ENCODE measurements around the gene CST6.

The CST6 gene

GRCh38 chr11:66011785-66012303 is at the start of gene CST6:
CST6 (plus strand) TSS chr11:66012008; CDS start chr11:66012045, 37 bp downstream.
- DNase-seq = no peak

- peak; percentile 58 for DNase-seq
These were observed 49.7 kb upstream of the CST6 start for GRCh38 chr11:65962141-65962564.

GRCh38 chr11:65964906-65965305 is 46.9 kb upstream of the CST6 start:
- DNase-seq = no peak

GRCh38 chr11:65965986-65966762 is 45.6 kb upstream of the CST6 start:
- DNase-seq = no peak

- DNase-seq = no peak
These were observed 44.4 kb upstream of the CST6 start for GRCh38 chr11:65967329-65967934.

GRCh38 chr11:65968600-65969482 is 43.0 kb upstream of the CST6 start:
- DNase-seq = no peak

- DNase-seq = no peak
These were observed 39.7 kb upstream of the CST6 start for GRCh38 chr11:65972116-65972515.

GRCh38 chr11:65973439-65974110 is 38.2 kb upstream of the CST6 start:
- no peak for DNase-seq

GRCh38 chr11:65975771-65976170 is 36.0 kb upstream of the CST6 start:
- no peak for DNase-seq

- no peak for DNase-seq
These were observed 35.3 kb upstream of the CST6 start for GRCh38 chr11:65976216-65977176.

GRCh38 chr11:65977621-65978390 is 34.0 kb upstream of the CST6 start:
- no peak for DNase-seq

GRCh38 chr11:65978391-65979238 is 33.2 kb upstream of the CST6 start:
- DNase-seq = no peak

- no peak for DNase-seq
These were observed 32.5 kb upstream of the CST6 start for GRCh38 chr11:65979261-65979759.

GRCh38 chr11:65981101-65981740 is 30.6 kb upstream of the CST6 start:
- no peak for DNase-seq

- DNase-seq = no peak
These were observed 29.6 kb upstream of the CST6 start for GRCh38 chr11:65981972-65982823.

- DNase-seq = no peak
These were observed 28.8 kb upstream of the CST6 start for GRCh38 chr11:65982824-65983588.

GRCh38 chr11:65983589-65983987 is 28.2 kb upstream of the CST6 start:
- no peak for DNase-seq
